CD14-positive monocyte (primary cell): ENCODE results near the gene MFAP3. TPM values are rescaled to one million over a fixed set of nuclear protein-coding genes. Genes with fewer than 3 reads are reported as not detected.

Experiments used
- DNase-seq, 3 donors: peaks; one replicate each; pipeline ENCODE4 v3.0.0-alpha.2; 2011 to 2022
- H2AFZ ChIP-seq: 2 replicates; pipeline ENCODE4 v1.6.0; 2012; ENCODE audit warnings: mild to moderate bottlenecking, low read depth, low read length, inconsistent platforms; ENCODE audit not compliant: insufficient read depth, poor library complexity, severe bottlenecking
- H3K27ac ChIP-seq, 2 donors: 1 replicate in 1 of 2; 2 replicates in 1 of 2; pipeline ENCODE4 v1.5.1; 2012 to 2013; ENCODE audit warnings: low read length in 2 of 2, control low read depth in 1 of 2, inconsistent platforms in 1 of 2, low read depth in 1 of 2, mild to moderate bottlenecking in 1 of 2
- H3K27me3 ChIP-seq, 2 donors: one replicate each; pipeline versions ENCODE4 v1.6.0 to v1.6.1; 2011 to 2013; ENCODE audit warnings: low read length in 2 of 2; ENCODE audit not compliant: control insufficient read depth in 2 of 2, insufficient read depth in 2 of 2
- H3K36me3 ChIP-seq, 2 donors: replicated peaks in 1 of 2; 1 replicate in 1 of 2; 2 replicates in 1 of 2; pipeline versions ENCODE4 v1.5.1 to v1.6.1; 2012 to 2013; ENCODE audit warnings: low read length in 2 of 2, control low read depth in 1 of 2, inconsistent platforms in 1 of 2, mild to moderate bottlenecking in 1 of 2; ENCODE audit not compliant: insufficient read depth in 2 of 2, control insufficient read depth in 1 of 2
- H3K4me1 ChIP-seq, 2 donors: 1 replicate in 1 of 2; 2 replicates in 1 of 2; pipeline versions ENCODE4 v1.5.1 to v1.6.1; 2012 to 2013; ENCODE audit warnings: low read length in 2 of 2, control low read depth in 1 of 2, inconsistent platforms in 1 of 2, mild to moderate bottlenecking in 1 of 2, moderate library complexity in 1 of 2; ENCODE audit not compliant: insufficient read depth in 2 of 2, control insufficient read depth in 1 of 2
- H3K4me2 ChIP-seq: replicated peaks from 2 replicates; pipeline ENCODE3; 2012; ENCODE audit warnings: low read length, moderate library complexity, mild to moderate bottlenecking; ENCODE audit not compliant: poor library complexity, severe bottlenecking; ENCODE audit errors: extremely low read depth
- H3K4me3 ChIP-seq, 3 experiments: fragments of 200-600 bp in 1 of 3; sonication (generic) in 1 of 3; replicated peaks in 1 of 3; 1 replicate in 2 of 3; 2 replicates in 1 of 3; pipeline ENCODE4 v1.5.1; 2011 to 2013; ENCODE audit warnings: low read length in 3 of 3, mild to moderate bottlenecking in 3 of 3, control low read depth in 2 of 3, low read depth in 2 of 3, inconsistent platforms in 1 of 3, moderate library complexity in 1 of 3
- H3K79me2 ChIP-seq: 2 replicates; pipeline ENCODE4 v1.6.0; 2012; ENCODE audit warnings: mild to moderate bottlenecking, control low read depth, inconsistent platforms, low read length, moderate library complexity; ENCODE audit not compliant: insufficient read depth
- H3K9ac ChIP-seq: 2 replicates; pipeline ENCODE4 v1.6.0; 2017; ENCODE audit warnings: low read length, mild to moderate bottlenecking; ENCODE audit not compliant: insufficient read depth, poor library complexity, severe bottlenecking
- H3K9me3 ChIP-seq, 2 donors: replicated peaks in 1 of 2; 1 replicate in 1 of 2; 2 replicates in 1 of 2; pipeline versions ENCODE4 v1.5.1 to v1.6.1; 2012 to 2013; ENCODE audit warnings: low read length in 2 of 2, control low read depth in 1 of 2; ENCODE audit not compliant: control insufficient read depth in 1 of 2, insufficient read depth in 1 of 2
- H4K20me1 ChIP-seq: 2 replicates; pipeline ENCODE4 v1.6.0; 2012; ENCODE audit warnings: mild to moderate bottlenecking, low read length, control low read depth, moderate library complexity; ENCODE audit not compliant: insufficient read depth
- H3K27ac Mint-ChIP-seq, 7 donors: one replicate each; pipeline ENCODE4 v1.8.0; 2020; ENCODE audit warnings: mild to moderate bottlenecking in 7 of 7, mixed read lengths in 7 of 7, moderate library complexity in 6 of 7, inconsistent platforms in 2 of 7
- H3K27me3 Mint-ChIP-seq, 3 donors: one replicate each; pipeline ENCODE4 v1.8.0; 2021 to 2022; ENCODE audit warnings: low read depth in 3 of 3, mild to moderate bottlenecking in 3 of 3, mixed read lengths in 3 of 3, moderate library complexity in 3 of 3, inconsistent platforms in 1 of 3
- H3K36me3 Mint-ChIP-seq, 2 donors: one replicate each; pipeline ENCODE4 v1.8.0; 2020; ENCODE audit warnings: mixed read lengths in 2 of 2, inconsistent platforms in 1 of 2, mild to moderate bottlenecking in 1 of 2
- H3K4me1 Mint-ChIP-seq: one replicate; pipeline ENCODE4 v1.8.0; 2020; ENCODE audit warnings: mild to moderate bottlenecking, mixed read lengths
- H3K4me3 Mint-ChIP-seq, 2 donors: one replicate each; pipeline ENCODE4 v1.8.0; 2020; ENCODE audit warnings: mild to moderate bottlenecking in 2 of 2, mixed read lengths in 2 of 2, moderate library complexity in 1 of 2
- H3K9me3 Mint-ChIP-seq, 7 donors: one replicate each; pipeline ENCODE4 v1.8.0; 2020 to 2022; ENCODE audit warnings: mixed read lengths in 7 of 7, mild to moderate bottlenecking in 6 of 7, moderate library complexity in 6 of 7, inconsistent platforms in 2 of 7
- CTCF ChIP-seq: fragments of 200-600 bp; IDR thresholded peaks from one replicate; pipeline ENCODE4 v1.8.0; 2022; ENCODE audit warnings: antibody characterized with exemption, mild to moderate bottlenecking
- WGBS: methylation state at CpG from one replicate; pipeline ENCODE4 v1.1.5; 2013; ENCODE audit warnings: missing lambda C conversion rate; ENCODE audit not compliant: insufficient coverage; 5-methylcytosine and 5-hydroxymethylcytosine counted together
- intact Hi-C, 2 donors: fragments of 100-400 bp; cut with micrococcal nuclease; formaldehyde crosslinking; loops; one replicate each; pipeline versions ENCODE4 v1.15.0 to v1.15.1; 2023
- polyA plus RNA-seq, 3 donors: library from polyadenylated mRNA; depleted of rRNA in 1 of 3; unstranded in 2 of 3; stranded (reverse) in 1 of 3; fragments of 300-500 nt in 2 of 3; fragments of >200 nt in 1 of 3; fragmentation: Illumina TruSeq in 2 of 3; gene quantifications; 1 replicate in 2 of 3; 2 replicates in 1 of 3; pipeline ENCODE4 v1.2.3, GENCODE V29; 2012 to 2021

The MFAP3 gene
- polyA plus RNA-seq, 3 donors = 7.4 to 13.1 (median 8.6) TPM

GRCh38 chr5:154088801-154089200 is 50.0 kb downstream of the MFAP3 start:
- H3K9me3 ChIP-seq = no peaks in the 10 kb centered on the region
- H3K36me3 ChIP-seq = no peaks in the 10 kb centered on the region
- H3K9me3 Mint-ChIP-seq = peaks cover 0 to 1% (median 0%) of the 10 kb centered on the region in 7 donors
- no peak overlapping the region for H2AFZ ChIP-seq
- WGBS = 83% methylated on average over 2 of the region's 5 CpGs
- no peak overlapping the region for H3K9ac ChIP-seq
- H3K27me3 ChIP-seq = peaks cover 4 to 6% of the 10 kb centered on the region in 2 donors
- no peaks in the 10 kb centered on the region for H4K20me1 ChIP-seq
- no peak overlapping the region for H3K4me3 ChIP-seq
- intact Hi-C loops = no loop called here
- H3K27me3 Mint-ChIP-seq = peaks cover 9 to 11% (median 9%) of the 10 kb centered on the region in 3 donors
- no peak overlapping the region for H3K27ac ChIP-seq
- no peaks in the 10 kb centered on the region for H3K79me2 ChIP-seq
- H3K27ac Mint-ChIP-seq = no peak overlapping the region
- no peak for TF ChIP-seq CTCF
- no peak for DNase-seq
- H3K4me3 Mint-ChIP-seq = no peak overlapping the region
- H3K4me1 Mint-ChIP-seq = no peaks in the 10 kb centered on the region
- H3K4me2 ChIP-seq = no peak overlapping the region
- no peaks in the 10 kb centered on the region for H3K36me3 Mint-ChIP-seq
- H3K4me1 ChIP-seq = no peaks in the 10 kb centered on the region

- Histone ChIP-seq H2AFZ (no peak overlapping the region), H3K9ac (no peak overlapping the region), H3K27me3 (peaks cover 6% of the 10 kb centered on the region in 2 donors), H3K4me3 (no peak overlapping the region), H3K36me3 (no peaks in the 10 kb centered on the region), H3K27ac (no peak overlapping the region), H3K4me2 (no peak overlapping the region), H3K79me2 (no peaks in the 10 kb centered on the region), H4K20me1 (no peaks in the 10 kb centered on the region), H3K9me3 (no peaks in the 10 kb centered on the region), H3K4me1 (no peaks in the 10 kb centered on the region)
- H3K9me3 Mint-ChIP-seq = no peaks in the 10 kb centered on the region
- no peak for TF ChIP-seq CTCF
- H3K27ac Mint-ChIP-seq = no peak overlapping the region
- DNase-seq = no peak
- H3K27me3 Mint-ChIP-seq = peaks cover 9 to 15% (median 9%) of the 10 kb centered on the region in 3 donors
- intact Hi-C loops = no loop called here
- no peaks in the 10 kb centered on the region for H3K36me3 Mint-ChIP-seq
- H3K4me1 Mint-ChIP-seq = no peaks in the 10 kb centered on the region
- H3K4me3 Mint-ChIP-seq = no peak overlapping the region
- 92% methylated on average over 2 of the region's 6 CpGs for WGBS
Measured at GRCh38 chr5:154090656-154091055, 51.9 kb downstream of the MFAP3 start.
